MM.1S (cell line): ENCODE measurements around the gene CORO7.

Source experiments
- DNase-seq: peaks from one replicate; pipeline ENCODE4 v3.0.0-alpha.2; 2015
- H2AFZ ChIP-seq: fragments of 300-600 bp; sonication (generic); 2 replicates; pipeline ENCODE4 v1.6.0; 2016; ENCODE audit warnings: antibody characterized with exemption, low read length
- H3F3A ChIP-seq: fragments of 300-600 bp; sonication (generic); 2 replicates; pipeline ENCODE4 v1.6.1; 2016; ENCODE audit warnings: mild to moderate bottlenecking, antibody characterized with exemption, low read length, moderate library complexity, mixed read lengths; ENCODE audit not compliant: insufficient read depth
- H3K27ac ChIP-seq: fragments of 300-600 bp; sonication (generic); 2 replicates; pipeline ENCODE4 v1.5.1; 2016; ENCODE audit warnings: mild to moderate bottlenecking, low read length
- H3K27me3 ChIP-seq: fragments of 300-600 bp; sonication (generic); replicated peaks from 2 replicates; pipeline ENCODE4 v1.6.0; 2016; ENCODE audit warnings: low read length; ENCODE audit not compliant: insufficient read depth
- H3K36me3 ChIP-seq: fragments of 300-600 bp; sonication (generic); replicated peaks from 2 replicates; pipeline ENCODE4 v1.6.1; 2016; ENCODE audit warnings: mild to moderate bottlenecking, low read length, mixed read lengths; ENCODE audit not compliant: insufficient read depth
- H3K4me1 ChIP-seq: fragments of 300-600 bp; sonication (generic); 2 replicates; pipeline ENCODE4 v1.6.1; 2016; ENCODE audit warnings: low read length, mixed read lengths
- H3K4me2 ChIP-seq: fragments of 300-600 bp; sonication (generic); 2 replicates; pipeline ENCODE4 v1.6.0; 2016; ENCODE audit warnings: low read depth, low read length
- H3K4me3 ChIP-seq: fragments of 300-600 bp; sonication (generic); 2 replicates; pipeline ENCODE4 v1.5.1; 2016; ENCODE audit warnings: low read length, mixed read lengths
- H3K79me2 ChIP-seq: fragments of 300-600 bp; sonication (generic); 2 replicates; pipeline ENCODE4 v1.6.1; 2016; ENCODE audit warnings: mixed run types, low read length, mixed read lengths
- H3K9ac ChIP-seq: fragments of 300-600 bp; sonication (generic); 2 replicates; pipeline ENCODE4 v1.6.1; 2016; ENCODE audit warnings: low read length, mixed read lengths
- H3K9me2 ChIP-seq: fragments of 300-600 bp; sonication (generic); replicated peaks from 2 replicates; pipeline ENCODE4 v1.6.1; 2016; ENCODE audit warnings: mild to moderate bottlenecking, low read length, mixed read lengths; ENCODE audit not compliant: insufficient read depth
- H3K9me3 ChIP-seq: fragments of 300-600 bp; sonication (generic); replicated peaks from 2 replicates; pipeline ENCODE4 v1.6.1; 2016; ENCODE audit warnings: mild to moderate bottlenecking, low read length, mixed read lengths; ENCODE audit not compliant: insufficient read depth
- H4K20me1 ChIP-seq: fragments of 300-600 bp; sonication (generic); 2 replicates; pipeline ENCODE4 v1.6.1; 2016; ENCODE audit warnings: mild to moderate bottlenecking, low read length, moderate library complexity, mixed read lengths; ENCODE audit not compliant: insufficient read depth
- EZH2 ChIP-seq: fragments of 300-600 bp; sonication (generic); optimal IDR thresholded peaks from 2 replicates; pipeline ENCODE3; 2017; ENCODE audit warnings: low read depth, mild to moderate bottlenecking, antibody characterized with exemption, low read length, mixed read lengths
- EZH2phosphoT487 ChIP-seq: fragments of 300-600 bp; sonication (generic); IDR thresholded peaks from 2 replicates; pipeline ENCODE4 v1.6.1; 2018; ENCODE audit warnings: antibody characterized with exemption, low read length
- TF ChIP-seq, protein P1 (sequence below): fragments of 300-600 bp; sonication (generic); IDR thresholded peaks from 2 replicates; pipeline ENCODE4 v1.5.1; 2016; ENCODE audit warnings: antibody characterized with exemption, low read length, mixed read lengths

The CORO7 gene

DNA sequence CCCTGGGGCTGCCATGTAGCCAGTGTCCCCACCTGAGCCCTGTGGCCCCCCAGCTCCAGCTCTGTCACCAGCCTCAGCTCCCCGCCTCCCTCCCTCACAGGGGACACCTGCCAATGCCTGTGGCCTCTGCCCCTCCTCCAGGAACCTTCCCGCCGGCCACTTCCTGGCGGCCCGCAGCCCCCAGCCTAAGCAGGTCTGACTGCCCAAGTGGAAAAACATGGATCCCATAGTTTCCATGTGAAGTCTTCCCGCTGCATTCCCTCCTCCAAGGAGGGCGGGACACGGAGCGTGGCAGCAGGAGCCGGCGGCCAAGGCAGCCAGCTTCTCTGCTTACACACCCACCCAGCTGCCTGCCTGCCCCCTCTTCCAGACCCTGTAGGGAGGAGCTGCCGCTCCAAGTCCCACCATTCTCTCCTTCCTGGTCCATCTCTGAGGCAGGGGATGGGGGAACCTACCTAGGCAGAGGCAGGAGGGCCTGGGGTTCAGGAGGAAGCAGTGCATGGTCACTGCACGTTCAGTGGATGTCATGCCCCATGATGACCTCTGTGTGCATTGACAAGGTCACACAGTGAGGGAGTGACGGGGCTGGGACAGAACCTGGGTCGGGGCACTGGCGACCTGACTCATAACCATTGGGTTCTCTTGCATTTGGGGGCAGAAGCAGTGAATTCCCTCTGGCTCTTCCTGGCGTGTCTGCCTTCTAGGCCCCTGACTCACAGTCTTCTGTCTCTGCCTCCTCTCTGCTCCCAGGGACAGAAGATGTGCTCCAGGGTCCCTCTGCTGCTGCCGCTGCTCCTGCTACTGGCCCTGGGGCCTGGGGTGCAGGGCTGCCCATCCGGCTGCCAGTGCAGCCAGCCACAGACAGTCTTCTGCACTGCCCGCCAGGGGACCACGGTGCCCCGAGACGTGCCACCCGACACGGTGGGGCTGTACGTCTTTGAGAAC, 36.0 kb downstream of the CORO7 start:
- no peaks in the 10 kb centered on the region; the same call in 1 of the 2 replicates for H3K79me2 ChIP-seq
- no peaks in the 10 kb centered on the region for H3K4me1 ChIP-seq
- H3F3A ChIP-seq = no peaks in the 10 kb centered on the region
- no peak overlapping the region for H3K27ac ChIP-seq
- no peak overlapping the region for H3K4me2 ChIP-seq
- no peaks in the 10 kb centered on the region for H4K20me1 ChIP-seq
- no peak overlapping the region for H3K4me3 ChIP-seq
- DNase-seq = no peak
- no peaks in the 10 kb centered on the region for H3K9me2 ChIP-seq
- H3K27me3 ChIP-seq = no peaks in the 10 kb centered on the region
- no peak overlapping the region for H2AFZ ChIP-seq
- no peaks in the 10 kb centered on the region for H3K36me3 ChIP-seq
- no peak for TF ChIP-seq EZH2phosphoT487
- TF ChIP-seq, protein P1, sequence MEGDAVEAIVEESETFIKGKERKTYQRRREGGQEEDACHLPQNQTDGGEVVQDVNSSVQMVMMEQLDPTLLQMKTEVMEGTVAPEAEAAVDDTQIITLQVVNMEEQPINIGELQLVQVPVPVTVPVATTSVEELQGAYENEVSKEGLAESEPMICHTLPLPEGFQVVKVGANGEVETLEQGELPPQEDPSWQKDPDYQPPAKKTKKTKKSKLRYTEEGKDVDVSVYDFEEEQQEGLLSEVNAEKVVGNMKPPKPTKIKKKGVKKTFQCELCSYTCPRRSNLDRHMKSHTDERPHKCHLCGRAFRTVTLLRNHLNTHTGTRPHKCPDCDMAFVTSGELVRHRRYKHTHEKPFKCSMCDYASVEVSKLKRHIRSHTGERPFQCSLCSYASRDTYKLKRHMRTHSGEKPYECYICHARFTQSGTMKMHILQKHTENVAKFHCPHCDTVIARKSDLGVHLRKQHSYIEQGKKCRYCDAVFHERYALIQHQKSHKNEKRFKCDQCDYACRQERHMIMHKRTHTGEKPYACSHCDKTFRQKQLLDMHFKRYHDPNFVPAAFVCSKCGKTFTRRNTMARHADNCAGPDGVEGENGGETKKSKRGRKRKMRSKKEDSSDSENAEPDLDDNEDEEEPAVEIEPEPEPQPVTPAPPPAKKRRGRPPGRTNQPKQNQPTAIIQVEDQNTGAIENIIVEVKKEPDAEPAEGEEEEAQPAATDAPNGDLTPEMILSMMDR = no peak
- TF ChIP-seq EZH2 = no peak
- H3K9me3 ChIP-seq = no peaks in the 10 kb centered on the region
- no peak overlapping the region for H3K9ac ChIP-seq

DNA sequence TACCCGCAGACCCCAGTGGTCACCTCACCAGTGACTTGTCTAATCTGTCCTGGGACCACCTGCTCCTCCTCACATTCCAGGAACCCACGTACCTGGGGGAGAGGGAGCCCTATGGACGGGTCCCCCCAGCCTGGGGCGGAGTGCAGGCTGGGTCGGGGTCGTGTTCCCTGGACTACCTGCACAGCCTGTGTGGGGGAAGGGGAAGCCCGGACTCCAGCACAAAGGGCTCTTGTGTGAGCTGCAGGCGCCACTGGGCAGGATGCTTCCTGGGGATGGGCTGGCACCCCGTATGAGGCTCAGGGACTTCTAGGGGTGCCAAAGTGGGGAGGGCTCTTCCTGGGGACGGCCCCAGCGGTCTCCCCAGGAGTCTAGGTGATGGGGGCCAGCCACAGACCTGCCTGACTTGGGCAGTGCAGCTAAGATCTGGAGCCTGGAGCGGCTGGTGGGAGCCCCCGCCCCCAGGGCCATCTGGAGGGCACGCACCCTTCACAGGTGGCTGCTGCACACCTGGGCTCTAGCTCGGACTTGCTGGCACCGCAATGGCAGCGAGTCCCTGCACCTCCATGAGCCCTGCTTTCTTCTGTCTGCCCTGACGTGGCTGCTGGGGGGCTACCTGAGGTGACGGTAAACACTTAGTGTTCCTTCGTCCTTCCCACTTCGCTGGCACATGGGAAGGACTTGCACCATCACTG, 37.3 kb downstream of the CORO7 start:
- no peak overlapping the region for H2AFZ ChIP-seq
- H3K4me1 ChIP-seq = no peaks in the 10 kb centered on the region
- H3K9me3 ChIP-seq = no peaks in the 10 kb centered on the region
- no peaks in the 10 kb centered on the region for H4K20me1 ChIP-seq
- no peaks in the 10 kb centered on the region for H3K27me3 ChIP-seq
- no peaks in the 10 kb centered on the region for H3K36me3 ChIP-seq
- no peak overlapping the region for H3K9ac ChIP-seq
- H3F3A ChIP-seq = no peaks in the 10 kb centered on the region
- no peak overlapping the region for H3K4me3 ChIP-seq
- no peak for DNase-seq
- H3K4me2 ChIP-seq = no peak overlapping the region
- no peak overlapping the region for H3K27ac ChIP-seq
- TF ChIP-seq EZH2phosphoT487 (no peak), EZH2 (no peak)
- H3K9me2 ChIP-seq = no peaks in the 10 kb centered on the region
- no peaks in the 10 kb centered on the region; the same call in 1 of the 2 replicates for H3K79me2 ChIP-seq

DNA sequence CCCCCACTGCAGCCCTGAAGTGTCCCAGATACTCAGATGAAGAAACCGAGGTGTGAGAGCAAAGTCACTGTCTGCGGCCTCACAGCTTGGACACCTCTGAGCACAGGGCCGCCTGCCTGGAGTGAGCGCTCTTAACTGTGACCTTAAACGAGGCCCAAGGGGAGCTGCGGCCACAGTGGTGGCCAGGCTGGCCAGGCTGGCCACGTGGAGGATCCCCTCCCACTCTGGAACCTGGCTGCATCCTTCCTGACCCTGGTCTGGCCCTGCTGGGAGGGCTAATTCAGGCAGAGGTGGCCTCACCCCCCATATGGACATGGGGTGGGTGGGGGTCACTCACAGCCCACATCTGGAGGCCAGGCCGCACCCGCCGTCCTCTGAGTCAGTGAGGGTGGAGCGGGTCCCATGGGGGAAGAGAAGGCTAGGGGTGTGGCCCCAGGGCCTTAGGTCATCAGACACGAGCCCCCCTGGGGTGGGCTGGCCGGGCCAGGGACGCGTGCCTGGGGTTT, 38.2 kb downstream of the CORO7 start:
- Histone ChIP-seq H3K79me2 (no peaks in the 10 kb centered on the region; the same call in 1 of the 2 replicates), H3K36me3 (no peaks in the 10 kb centered on the region), H3K27ac (no peak overlapping the region), H3K27me3 (no peaks in the 10 kb centered on the region), H3K4me3 (no peak overlapping the region), H3K9me2 (no peaks in the 10 kb centered on the region), H3K4me1 (no peaks in the 10 kb centered on the region), H3K9ac (no peak overlapping the region), H3K4me2 (no peak overlapping the region), H4K20me1 (no peaks in the 10 kb centered on the region), H3K9me3 (no peaks in the 10 kb centered on the region), H3F3A (no peaks in the 10 kb centered on the region), H2AFZ (no peak overlapping the region)
- DNase-seq = no peak
- TF ChIP-seq, protein P1 = no peak
- TF ChIP-seq EZH2 = no peak
- no peak for TF ChIP-seq EZH2phosphoT487
